Skeletal muscle tissue (tissue), 4 donors: Measurements from ENCODE around the gene BCL2L15. TPM values are rescaled to one million over a fixed set of nuclear protein-coding genes. Genes with fewer than 3 reads are reported as not detected.

Source experiments
- H3K27ac ChIP-seq: one replicate; pipeline ENCODE4 v1.7.0; 2013; ENCODE audit warnings: mild to moderate bottlenecking, low read depth, low read length, inconsistent platforms
- H3K27me3 ChIP-seq, 3 donors: one replicate each; pipeline ENCODE4 v1.7.0; 2013; ENCODE audit warnings: low read length in 3 of 3; ENCODE audit not compliant: control insufficient read depth in 3 of 3, insufficient read depth in 3 of 3
- H3K36me3 ChIP-seq, 3 donors: one replicate each; pipeline ENCODE4 v1.7.0; 2013; ENCODE audit warnings: low read length in 3 of 3; ENCODE audit not compliant: control insufficient read depth in 3 of 3, insufficient read depth in 3 of 3
- H3K4me1 ChIP-seq, 3 donors: one replicate each; pipeline ENCODE4 v1.7.0; 2013; ENCODE audit warnings: low read length in 3 of 3, mild to moderate bottlenecking in 3 of 3; ENCODE audit not compliant: control insufficient read depth in 3 of 3, insufficient read depth in 3 of 3
- H3K4me3 ChIP-seq, 3 donors: one replicate each; pipeline ENCODE4 v1.7.0; 2013; ENCODE audit warnings: low read length in 3 of 3
- H3K9ac ChIP-seq, 3 donors: one replicate each; pipeline ENCODE4 v1.7.0; 2013; ENCODE audit warnings: low read length in 3 of 3, mild to moderate bottlenecking in 3 of 3, moderate library complexity in 2 of 3, low read depth in 1 of 3
- H3K9me3 ChIP-seq, 3 donors: one replicate each; pipeline ENCODE4 v1.7.0; 2013; ENCODE audit warnings: low read length in 3 of 3; ENCODE audit not compliant: control insufficient read depth in 3 of 3
- total RNA-seq: library from RNA; depleted of rRNA; stranded (reverse); fragments of >200 nt; gene quantifications from one replicate; pipeline ENCODE4 v1.2.3, GENCODE V29; 2014
- donor health status: Osteomylitis.

Gene BCL2L15
- under 0.01 TPM for total RNA-seq

DNA sequence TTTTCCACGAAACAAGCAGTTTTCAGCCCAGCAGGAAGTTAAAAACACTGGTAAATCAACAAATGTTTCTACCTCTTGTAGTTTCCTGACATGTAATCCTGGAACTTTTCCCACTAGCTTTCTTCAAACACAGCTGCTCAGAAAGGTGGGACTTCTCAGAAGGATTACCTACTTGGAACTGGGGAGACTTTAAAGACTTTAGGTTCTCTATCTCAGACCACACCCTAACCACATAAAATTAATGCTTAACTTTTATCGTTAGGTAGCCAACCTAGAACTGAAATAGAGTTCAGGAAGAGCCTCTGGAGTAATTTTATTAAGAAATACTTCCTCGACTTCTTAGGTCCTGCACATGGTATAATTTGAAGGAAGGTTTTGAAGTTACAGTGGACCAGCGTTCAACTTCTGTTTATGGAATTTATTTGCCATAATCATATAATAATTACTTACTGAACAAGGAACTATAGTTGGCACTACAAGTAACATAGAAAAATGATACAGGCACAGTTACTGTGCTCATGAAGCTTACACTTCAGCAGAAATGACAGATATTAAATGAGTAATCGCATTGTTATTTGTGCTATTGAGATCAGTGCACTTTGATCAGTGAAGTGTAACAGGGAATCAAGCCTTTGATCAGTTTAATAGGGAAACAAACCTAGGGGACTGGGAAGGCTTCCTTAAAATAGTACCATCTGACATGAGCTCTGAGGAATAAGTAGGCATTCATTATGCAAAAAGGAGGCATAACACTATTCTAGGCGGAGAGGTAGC is at the start of gene BCL2L15:
BCL2L15 (minus strand) TSS at position 180 of the 774 bp plus-strand sequence. CDS start 206 bp downstream, outside the sequence.
- no peak within 1 kb of the TSS for H3K4me3 ChIP-seq
- no peak within 1 kb of the TSS for H3K27ac ChIP-seq
- no peaks in the 10 kb centered on the region for H3K27me3 ChIP-seq
- H3K36me3 ChIP-seq: no peaks in the 10 kb centered on the region
- no peak within 1 kb of the TSS for H3K9ac ChIP-seq
- no peaks in the 10 kb centered on the region for H3K4me1 ChIP-seq
- no peaks in the 10 kb centered on the region for H3K9me3 ChIP-seq

DNA sequence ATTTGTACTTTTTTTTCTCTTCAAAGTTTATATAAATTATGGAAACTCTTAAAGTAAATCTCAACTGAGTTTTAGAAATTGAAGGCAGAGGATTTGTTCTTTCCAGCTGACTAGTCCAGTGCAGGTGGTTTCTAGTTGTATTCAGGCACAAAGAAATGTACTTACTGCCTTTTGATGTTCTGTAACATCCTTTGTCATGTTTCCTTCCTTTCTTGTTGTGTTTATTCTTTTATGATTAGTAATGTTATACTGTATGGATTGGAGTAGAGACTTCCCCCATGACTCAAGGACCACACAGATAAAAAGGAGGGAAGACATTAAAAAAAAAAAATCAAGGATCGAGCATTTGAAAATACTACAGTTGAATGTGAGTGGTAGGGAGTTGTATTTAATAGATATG is 49.8 kb upstream of the BCL2L15 start:
- Histone ChIP-seq H3K36me3 (peaks cover 7 to 9% (median 8%) of the 10 kb centered on the region in 3 donors), H3K4me3 (no peak overlapping the region), H3K9me3 (no peaks in the 10 kb centered on the region), H3K9ac (no peak overlapping the region), H3K27me3 (no peaks in the 10 kb centered on the region), H3K27ac (no peak overlapping the region), H3K4me1 (peaks cover 29 to 34% (median 30%) of the 10 kb centered on the region in 3 donors)

DNA sequence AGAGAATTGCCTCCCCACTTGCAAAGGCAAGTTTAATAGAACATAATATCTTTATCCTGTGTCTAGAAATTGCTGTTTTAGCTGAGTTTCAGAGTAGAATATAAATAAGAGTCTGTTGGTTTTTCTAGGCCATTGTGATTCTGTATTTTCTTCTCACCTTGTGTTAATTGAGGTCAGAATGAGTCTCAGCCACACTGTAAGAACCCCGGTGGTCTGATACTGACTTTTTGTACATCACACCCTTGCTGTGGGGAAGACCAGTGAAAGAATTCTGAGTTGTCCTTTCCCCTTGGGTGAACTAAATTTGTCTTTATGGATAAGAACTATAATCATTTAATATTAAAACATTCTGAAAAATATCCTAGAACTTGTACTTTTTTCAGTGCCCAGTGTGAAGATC is 48.6 kb upstream of the BCL2L15 start:
- Histone ChIP-seq H3K9ac (no peak overlapping the region), H3K27me3 (no peaks in the 10 kb centered on the region), H3K9me3 (no peaks in the 10 kb centered on the region), H3K27ac (no peak overlapping the region), H3K4me3 (no peak overlapping the region), H3K4me1 (peaks cover 29 to 37% (median 37%) of the 10 kb centered on the region in 3 donors), H3K36me3 (peaks cover 4 to 7% (median 4%) of the 10 kb centered on the region in 3 donors)

DNA sequence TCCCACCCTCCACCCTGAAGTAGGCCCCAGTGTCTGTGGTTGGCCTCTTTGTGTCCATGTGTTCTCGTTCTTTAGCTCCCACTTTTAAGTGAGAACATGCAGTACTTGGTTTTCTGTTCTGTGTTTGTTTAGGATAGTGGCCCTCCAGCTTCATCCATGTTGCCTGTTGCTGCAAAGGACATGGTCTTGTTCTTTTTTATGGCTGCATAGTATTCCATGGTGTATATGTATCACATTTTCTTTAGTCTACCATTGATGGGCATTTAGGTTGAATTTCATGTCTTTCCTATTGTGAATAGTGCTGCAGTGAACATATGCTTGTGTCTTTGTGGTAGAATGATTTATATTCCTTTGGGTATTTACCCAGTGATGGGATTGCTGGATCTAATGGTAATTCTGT is 47.8 kb upstream of the BCL2L15 start:
- Histone ChIP-seq H3K9ac (no peak overlapping the region), H3K9me3 (no peaks in the 10 kb centered on the region), H3K27me3 (no peaks in the 10 kb centered on the region), H3K4me3 (no peak overlapping the region), H3K4me1 (peaks cover 28 to 36% (median 36%) of the 10 kb centered on the region in 3 donors), H3K36me3 (no peaks in the 10 kb centered on the region), H3K27ac (no peak overlapping the region)

DNA sequence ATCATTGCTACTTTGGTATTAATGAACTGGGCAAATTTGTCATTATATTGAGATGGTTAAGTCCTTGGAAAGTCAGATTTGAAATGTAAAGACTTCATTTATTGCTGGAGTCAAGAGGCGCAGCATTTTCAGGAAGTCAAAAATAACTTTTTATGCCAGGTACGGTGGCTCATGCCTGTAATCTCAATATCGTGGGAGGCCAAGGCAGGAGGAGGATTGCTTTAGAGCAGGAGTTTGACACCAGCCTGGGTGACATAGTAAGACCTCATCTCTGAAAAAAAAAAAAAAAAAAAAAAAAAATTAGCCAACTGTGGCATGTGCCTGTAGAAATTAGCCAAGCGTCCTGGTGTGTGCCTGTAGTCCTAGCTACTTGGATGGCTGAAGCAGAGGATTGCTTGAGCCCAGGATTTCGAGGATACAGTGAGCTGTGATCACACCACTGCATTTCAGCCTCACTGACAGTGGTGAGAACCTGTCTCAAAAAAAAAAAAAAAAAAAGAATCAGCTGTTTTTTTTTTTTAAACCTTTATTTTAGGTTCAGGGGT is 47.2 kb upstream of the BCL2L15 start:
- no peak overlapping the region for H3K9ac ChIP-seq
- H3K9me3 ChIP-seq: no peaks in the 10 kb centered on the region
- H3K4me3 ChIP-seq: no peak overlapping the region
- H3K4me1 ChIP-seq: peaks cover 22 to 37% (median 31%) of the 10 kb centered on the region in 3 donors
- H3K27me3 ChIP-seq: no peaks in the 10 kb centered on the region
- H3K36me3 ChIP-seq: no peaks in the 10 kb centered on the region
- H3K27ac ChIP-seq: no peak overlapping the region

DNA sequence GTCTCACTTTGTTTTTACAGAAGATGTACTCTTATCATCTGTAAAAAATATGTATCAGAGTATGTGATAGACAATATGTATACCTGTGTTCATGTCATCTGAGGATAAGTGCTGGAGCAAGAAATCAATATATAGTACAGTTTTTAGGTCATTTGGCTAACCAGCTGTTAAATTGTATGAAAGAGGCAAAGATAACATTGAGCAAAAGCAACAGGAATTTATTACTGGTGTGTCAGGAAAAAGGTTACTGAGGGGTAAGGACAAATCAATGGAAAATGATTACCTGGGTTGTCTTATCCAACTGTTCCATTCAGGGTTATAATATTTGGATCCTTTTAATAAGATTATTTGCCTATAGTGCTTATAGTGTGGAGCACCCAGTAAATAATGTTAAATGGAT is 46.6 kb upstream of the BCL2L15 start:
- peaks cover 21 to 40% (median 25%) of the 10 kb centered on the region in 3 donors for H3K4me1 ChIP-seq
- H3K27ac ChIP-seq: no peak overlapping the region
- H3K36me3 ChIP-seq: no peaks in the 10 kb centered on the region
- no peaks in the 10 kb centered on the region for H3K27me3 ChIP-seq
- H3K4me3 ChIP-seq: no peak overlapping the region
- no peaks in the 10 kb centered on the region for H3K9me3 ChIP-seq
- H3K9ac ChIP-seq: peak overlapping the region in 1 of 3 donors; percentile 26

DNA sequence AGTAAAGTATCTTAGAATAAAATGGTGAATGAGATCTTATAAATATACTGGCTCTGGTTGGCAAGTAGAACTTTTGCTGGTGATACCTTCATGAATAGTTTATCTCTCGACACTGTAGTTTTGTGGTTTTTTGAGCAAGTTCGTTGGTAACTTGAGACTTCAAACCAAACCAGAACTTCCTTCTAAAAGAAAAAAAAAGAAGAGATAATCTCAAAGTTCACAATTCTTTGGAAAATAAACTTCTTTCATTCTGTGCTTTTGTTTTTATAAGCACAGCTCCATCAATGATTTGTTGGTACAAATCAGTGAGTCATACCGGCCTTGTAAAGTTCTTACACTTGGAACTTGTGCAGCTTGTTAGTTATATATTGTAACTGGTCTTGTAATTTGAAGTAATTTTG is 44.1 kb upstream of the BCL2L15 start:
- H3K4me3 ChIP-seq: peak overlapping the region in 2 of 3 donors; percentile 33 to 34
- peak overlapping the region; percentile 93 for H3K27ac ChIP-seq
- peaks cover 17 to 47% (median 32%) of the 10 kb centered on the region in 3 donors for H3K4me1 ChIP-seq
- no peaks in the 10 kb centered on the region for H3K27me3 ChIP-seq
- no peaks in the 10 kb centered on the region for H3K9me3 ChIP-seq
- no peaks in the 10 kb centered on the region for H3K36me3 ChIP-seq
- H3K9ac ChIP-seq: peak overlapping the region in 2 of 3 donors; percentile 95 to 97

DNA sequence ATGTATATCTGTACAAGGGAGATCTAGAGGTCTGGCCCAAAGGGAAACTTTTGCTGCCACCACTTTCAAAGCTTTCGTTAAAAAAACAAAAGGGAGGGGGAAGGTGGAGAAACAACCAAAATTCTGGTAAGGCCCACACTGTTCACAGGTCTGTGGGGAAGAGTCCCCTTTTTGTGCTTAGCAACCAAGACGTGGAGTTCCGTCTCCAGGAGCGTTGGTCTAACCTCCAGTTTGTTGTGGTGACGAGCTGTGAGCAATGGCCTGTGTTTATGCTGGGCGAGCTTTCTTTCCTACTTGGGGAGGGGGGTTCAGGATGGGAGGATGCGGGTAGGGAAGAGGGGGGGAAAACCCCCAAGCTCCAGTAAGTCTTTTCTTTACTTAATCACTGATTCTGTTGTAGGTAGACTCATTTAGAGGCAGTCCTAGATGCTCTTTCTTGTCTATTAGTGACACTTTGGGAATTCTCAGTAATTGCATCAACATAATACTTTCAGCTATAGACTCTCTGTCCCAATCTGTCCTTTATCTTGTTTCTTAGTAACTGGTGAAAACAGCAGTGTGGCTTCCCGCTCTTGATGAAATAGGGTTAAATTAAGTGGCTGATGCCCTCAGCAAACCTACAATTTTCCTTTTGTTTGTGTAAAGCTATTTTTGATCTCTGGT is 43.2 kb upstream of the BCL2L15 start:
- H3K9ac ChIP-seq: peak overlapping the region; percentile 94 to 97 (median 95)
- H3K27me3 ChIP-seq: no peaks in the 10 kb centered on the region
- peaks cover 17 to 47% (median 32%) of the 10 kb centered on the region in 3 donors for H3K4me1 ChIP-seq
- no peaks in the 10 kb centered on the region for H3K36me3 ChIP-seq
- H3K27ac ChIP-seq: peak overlapping the region; percentile 93
- H3K4me3 ChIP-seq: peak overlapping the region; percentile 84 to 99 (median 90)
- H3K9me3 ChIP-seq: no peaks in the 10 kb centered on the region

DNA sequence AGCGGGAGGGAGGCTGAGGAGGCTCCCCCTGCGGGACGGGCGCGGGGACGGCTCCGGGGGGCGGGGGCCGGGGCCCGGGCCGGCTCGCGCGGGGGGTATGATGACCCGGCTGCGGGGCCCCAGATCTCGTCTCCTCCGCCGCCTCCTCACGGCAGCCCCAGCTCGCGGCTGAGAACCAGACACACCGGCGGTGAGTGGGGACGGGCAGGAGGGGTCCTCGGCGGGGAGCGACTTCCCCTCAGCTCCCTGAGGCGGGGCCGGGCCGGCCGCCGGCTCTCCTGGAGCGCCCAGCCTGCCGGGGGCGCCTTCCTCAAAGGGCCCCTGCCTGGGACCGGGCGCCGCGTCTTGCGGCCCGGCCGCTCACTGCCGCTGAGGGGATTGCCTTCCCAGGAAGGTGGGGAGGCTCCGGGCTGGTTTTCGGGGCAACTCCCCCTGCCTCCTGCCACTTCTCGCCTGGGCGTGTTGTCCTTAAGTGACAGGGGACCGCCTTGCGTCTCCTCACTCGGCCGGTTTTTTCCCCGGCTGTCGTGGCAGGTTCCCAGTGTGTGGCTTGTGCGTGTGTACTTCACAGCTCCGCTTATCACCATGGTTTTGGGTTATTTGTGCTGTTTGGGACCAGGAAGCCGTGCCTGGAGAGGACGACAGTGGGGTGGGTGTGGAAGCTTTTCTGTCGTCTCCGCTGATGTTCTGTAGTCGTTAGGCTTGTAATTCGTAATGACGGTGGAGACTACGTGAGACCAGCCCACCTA is 42.5 kb upstream of the BCL2L15 start:
- no peaks in the 10 kb centered on the region for H3K27me3 ChIP-seq
- no peaks in the 10 kb centered on the region for H3K9me3 ChIP-seq
- peak overlapping the region; percentile 93 for H3K27ac ChIP-seq
- peak overlapping the region; percentile 84 to 99 (median 90) for H3K4me3 ChIP-seq
- peak overlapping the region; percentile 94 to 97 (median 95) for H3K9ac ChIP-seq
- H3K36me3 ChIP-seq: no peaks in the 10 kb centered on the region
- peaks cover 17 to 47% (median 32%) of the 10 kb centered on the region in 3 donors for H3K4me1 ChIP-seq
